ENCODE measurements around the gene COTL1. TPM values are rescaled to one million over a fixed set of nuclear protein-coding genes. Genes with fewer than 3 reads are reported as not detected.

Gene COTL1
- total RNA-seq, 1 donor from 2014 or later = 11.0 TPM

- Histone ChIP-seq H3K9ac (ENCODE audit: low read depth in 1 of 3, low read length in 3 of 3) (no peak overlapping the region), H3K9me3 (ENCODE audit: control insufficient read depth in 3 of 3, low read length in 3 of 3) (no peaks in the 10 kb centered on the region), H3K27me3 (ENCODE audit: control insufficient read depth in 3 of 3, insufficient read depth in 3 of 3, low read length in 3 of 3) (peaks cover 0 to 8% (median 5%) of the 10 kb centered on the region in 3 donors), H3K27ac (ENCODE audit: low read depth, low read length) (no peak overlapping the region), H3K36me3 (ENCODE audit: control insufficient read depth in 3 of 3, insufficient read depth in 3 of 3, low read length in 3 of 3) (no peaks in the 10 kb centered on the region), H3K4me3 (ENCODE audit: low read length in 3 of 3) (no peak overlapping the region), H3K4me1 (ENCODE audit: control insufficient read depth in 3 of 3, insufficient read depth in 3 of 3, low read length in 3 of 3) (peaks cover 0 to 6% (median 4%) of the 10 kb centered on the region in 3 donors)
Measured at GRCh38 chr16:84608282-84608681, 9.6 kb downstream of the COTL1 start.

- Histone ChIP-seq H3K27ac (ENCODE audit: low read depth, low read length) (no peak overlapping the region), H3K4me1 (ENCODE audit: control insufficient read depth in 3 of 3, insufficient read depth in 3 of 3, low read length in 3 of 3) (peaks cover 4 to 11% (median 10%) of the 10 kb centered on the region in 3 donors)
Measured at GRCh38 chr16:84607694-84608093, 10.2 kb downstream of the COTL1 start.

DNA sequence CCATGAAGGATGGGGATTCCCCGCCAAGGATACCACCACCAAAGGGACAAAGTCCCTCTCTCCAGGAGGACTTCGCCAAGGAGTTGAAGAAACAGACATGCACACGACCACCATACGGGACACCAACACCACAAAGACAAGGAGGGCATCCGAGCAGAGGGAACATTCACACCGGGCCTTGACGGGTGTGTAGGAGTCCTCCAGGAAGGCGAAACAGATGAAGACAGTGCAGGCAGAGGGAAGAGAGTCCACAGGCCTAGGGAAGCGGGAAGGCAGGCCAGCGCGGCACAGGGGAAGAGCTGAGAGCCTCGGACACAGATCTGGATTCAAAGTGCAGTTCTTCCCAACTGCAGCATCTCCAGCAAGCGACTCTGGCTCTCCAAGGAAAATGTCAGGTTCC, 10.8 kb downstream of the COTL1 start:
- Histone ChIP-seq H3K9ac (ENCODE audit: low read depth in 1 of 3, low read length in 3 of 3) (no peak overlapping the region), H3K27ac (ENCODE audit: low read depth, low read length) (no peak overlapping the region), H3K36me3 (ENCODE audit: control insufficient read depth in 3 of 3, insufficient read depth in 3 of 3, low read length in 3 of 3) (no peaks in the 10 kb centered on the region), H3K4me3 (ENCODE audit: low read length in 3 of 3) (no peak overlapping the region), H3K9me3 (ENCODE audit: control insufficient read depth in 3 of 3, low read length in 3 of 3) (no peaks in the 10 kb centered on the region), H3K27me3 (ENCODE audit: control insufficient read depth in 3 of 3, insufficient read depth in 3 of 3, low read length in 3 of 3) (peaks cover 0 to 8% (median 2%) of the 10 kb centered on the region in 3 donors), H3K4me1 (ENCODE audit: control insufficient read depth in 3 of 3, insufficient read depth in 3 of 3, low read length in 3 of 3) (peaks cover 5 to 12% (median 10%) of the 10 kb centered on the region in 3 donors)

More at GRCh38 chr16:84607694-84608093, 10.2 kb downstream of the COTL1 start:
- Histone ChIP-seq H3K27me3 (ENCODE audit: control insufficient read depth in 3 of 3, insufficient read depth in 3 of 3, low read length in 3 of 3) (peaks cover 0 to 8% (median 4%) of the 10 kb centered on the region in 3 donors), H3K9ac (ENCODE audit: low read depth in 1 of 3, low read length in 3 of 3) (no peak overlapping the region), H3K36me3 (ENCODE audit: control insufficient read depth in 3 of 3, insufficient read depth in 3 of 3, low read length in 3 of 3) (no peaks in the 10 kb centered on the region), H3K9me3 (ENCODE audit: control insufficient read depth in 3 of 3, low read length in 3 of 3) (no peaks in the 10 kb centered on the region), H3K4me3 (ENCODE audit: low read length in 3 of 3) (no peak overlapping the region)

DNA sequence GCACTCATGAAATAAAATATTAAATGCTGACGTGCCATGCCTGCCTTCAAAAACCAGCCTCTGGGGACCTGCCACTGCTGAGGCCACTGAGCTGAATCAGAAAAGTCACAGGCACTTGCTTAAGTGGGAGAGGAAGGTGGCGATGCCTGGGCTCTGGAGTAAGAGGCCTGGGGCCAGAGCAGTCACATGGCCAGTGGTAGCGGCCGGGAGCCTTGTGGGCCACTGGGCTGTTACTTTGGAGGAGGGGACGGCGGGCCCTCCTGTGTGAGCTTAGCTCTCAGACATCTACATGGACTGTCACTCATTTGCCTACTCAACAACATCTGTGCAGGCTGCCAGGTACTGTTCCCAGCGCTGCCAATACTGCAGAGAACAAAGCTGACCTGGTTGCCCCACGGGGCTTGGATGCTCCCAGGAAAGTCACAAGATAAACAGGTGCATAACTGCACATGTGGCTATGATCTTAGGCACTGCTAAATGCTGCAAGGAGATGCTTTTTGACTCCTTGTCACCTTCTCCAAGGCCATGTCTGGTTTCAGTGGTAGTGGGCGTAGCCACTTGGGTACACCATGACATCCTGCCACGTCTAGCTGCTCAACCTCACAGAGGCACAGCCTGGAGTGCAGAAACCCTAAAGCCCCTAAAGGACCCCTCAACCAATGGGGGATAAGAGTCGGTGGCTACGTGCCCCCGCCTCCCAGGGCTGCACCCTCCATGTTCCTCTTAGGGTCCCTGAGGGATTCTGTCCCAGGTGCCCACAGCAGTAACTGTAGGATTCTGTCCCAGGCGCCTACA, 11.6 kb downstream of the COTL1 start:
- H3K27ac ChIP-seq (ENCODE audit: low read depth, low read length) = no peak overlapping the region
- H3K4me1 ChIP-seq (ENCODE audit: control insufficient read depth in 3 of 3, insufficient read depth in 3 of 3, low read length in 3 of 3) = peaks cover 5 to 12% (median 10%) of the 10 kb centered on the region in 3 donors

GRCh38 chr16:84605339-84605848, 12.5 kb downstream of the COTL1 start:
- Histone ChIP-seq H3K9me3 (ENCODE audit: control insufficient read depth in 3 of 3, low read length in 3 of 3) (no peaks in the 10 kb centered on the region), H3K27ac (ENCODE audit: low read depth, low read length) (no peak overlapping the region), H3K36me3 (ENCODE audit: control insufficient read depth in 3 of 3, insufficient read depth in 3 of 3, low read length in 3 of 3) (no peaks in the 10 kb centered on the region), H3K9ac (ENCODE audit: low read depth in 1 of 3, low read length in 3 of 3) (no peak overlapping the region), H3K4me1 (ENCODE audit: control insufficient read depth in 3 of 3, insufficient read depth in 3 of 3, low read length in 3 of 3) (peaks cover 5 to 14% (median 12%) of the 10 kb centered on the region in 3 donors), H3K27me3 (ENCODE audit: control insufficient read depth in 3 of 3, insufficient read depth in 3 of 3, low read length in 3 of 3) (peaks cover 0 to 4% (median 0%) of the 10 kb centered on the region in 3 donors), H3K4me3 (ENCODE audit: low read length in 3 of 3) (no peak overlapping the region)

More for the DNA sequence above, 11.6 kb downstream of the COTL1 start:
- Histone ChIP-seq H3K9ac (ENCODE audit: low read depth in 1 of 3, low read length in 3 of 3) (no peak overlapping the region), H3K4me3 (ENCODE audit: low read length in 3 of 3) (no peak overlapping the region), H3K36me3 (ENCODE audit: control insufficient read depth in 3 of 3, insufficient read depth in 3 of 3, low read length in 3 of 3) (no peaks in the 10 kb centered on the region), H3K27me3 (ENCODE audit: control insufficient read depth in 3 of 3, insufficient read depth in 3 of 3, low read length in 3 of 3) (peaks cover 0 to 4% (median 0%) of the 10 kb centered on the region in 3 donors), H3K9me3 (ENCODE audit: control insufficient read depth in 3 of 3, low read length in 3 of 3) (no peaks in the 10 kb centered on the region)

GRCh38 chr16:84604477-84605013, 13.3 kb downstream of the COTL1 start:
- Histone ChIP-seq H3K4me3 (ENCODE audit: low read length in 3 of 3) (no peak overlapping the region), H3K9me3 (ENCODE audit: control insufficient read depth in 3 of 3, low read length in 3 of 3) (no peaks in the 10 kb centered on the region), H3K36me3 (ENCODE audit: control insufficient read depth in 3 of 3, insufficient read depth in 3 of 3, low read length in 3 of 3) (no peaks in the 10 kb centered on the region), H3K27ac (ENCODE audit: low read depth, low read length) (no peak overlapping the region), H3K9ac (ENCODE audit: low read depth in 1 of 3, low read length in 3 of 3) (no peak overlapping the region), H3K27me3 (ENCODE audit: control insufficient read depth in 3 of 3, insufficient read depth in 3 of 3, low read length in 3 of 3) (peaks cover 0 to 4% (median 0%) of the 10 kb centered on the region in 3 donors), H3K4me1 (ENCODE audit: control insufficient read depth in 3 of 3, insufficient read depth in 3 of 3, low read length in 3 of 3) (peaks cover 9 to 17% (median 16%) of the 10 kb centered on the region in 3 donors)

- Histone ChIP-seq H3K27ac (ENCODE audit: low read depth, low read length) (no peak overlapping the region), H3K27me3 (ENCODE audit: control insufficient read depth in 3 of 3, insufficient read depth in 3 of 3, low read length in 3 of 3) (no peaks in the 10 kb centered on the region), H3K4me3 (ENCODE audit: low read length in 3 of 3) (no peak overlapping the region), H3K36me3 (ENCODE audit: control insufficient read depth in 3 of 3, insufficient read depth in 3 of 3, low read length in 3 of 3) (no peaks in the 10 kb centered on the region), H3K4me1 (ENCODE audit: control insufficient read depth in 3 of 3, insufficient read depth in 3 of 3, low read length in 3 of 3) (peaks cover 12 to 19% (median 19%) of the 10 kb centered on the region in 3 donors), H3K9me3 (ENCODE audit: control insufficient read depth in 3 of 3, low read length in 3 of 3) (no peaks in the 10 kb centered on the region), H3K9ac (ENCODE audit: low read depth in 1 of 3, low read length in 3 of 3) (no peak overlapping the region)
Measured at GRCh38 chr16:84603940-84604339, 13.9 kb downstream of the COTL1 start.

DNA sequence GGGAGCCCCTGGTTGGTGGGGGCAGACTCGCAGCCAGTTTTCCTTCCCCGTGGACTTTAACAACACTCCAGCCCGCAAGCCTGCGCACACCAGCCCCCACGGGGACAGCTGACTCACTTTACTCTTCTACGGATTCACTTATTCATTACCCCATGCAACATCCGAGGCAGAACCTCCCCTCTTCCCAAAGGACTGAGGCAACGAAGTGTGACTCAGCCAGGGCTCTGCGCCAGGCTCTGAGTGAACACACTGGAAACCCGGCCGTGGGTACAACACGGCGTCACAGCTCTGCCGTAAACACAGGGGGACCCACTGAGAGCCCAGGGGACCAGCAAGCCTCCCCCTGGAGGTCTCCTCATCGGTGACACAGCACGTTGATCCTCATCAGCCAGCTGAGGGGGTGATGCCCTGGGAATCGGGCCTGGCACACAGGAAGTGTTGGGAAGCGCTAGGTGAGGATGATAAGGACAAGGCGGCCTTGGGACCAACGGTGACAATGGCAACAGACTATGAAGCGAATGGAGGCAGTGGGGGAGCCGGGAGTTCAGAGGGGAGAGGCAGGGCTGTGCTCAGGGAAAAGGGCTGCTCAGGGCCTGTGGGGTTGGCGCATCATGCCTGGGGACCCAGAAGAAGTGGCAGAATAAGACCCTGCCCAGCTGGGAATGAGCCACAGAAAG, 14.6 kb downstream of the COTL1 start:
- Histone ChIP-seq H3K27ac (ENCODE audit: low read depth, low read length) (peak overlapping the region; percentile 41), H3K4me3 (ENCODE audit: low read length in 3 of 3) (peak overlapping the region in 1 of 3 donors; percentile 22), H3K27me3 (ENCODE audit: control insufficient read depth in 3 of 3, insufficient read depth in 3 of 3, low read length in 3 of 3) (no peaks in the 10 kb centered on the region), H3K9me3 (ENCODE audit: control insufficient read depth in 3 of 3, low read length in 3 of 3) (no peaks in the 10 kb centered on the region), H3K36me3 (ENCODE audit: control insufficient read depth in 3 of 3, insufficient read depth in 3 of 3, low read length in 3 of 3) (no peaks in the 10 kb centered on the region), H3K4me1 (ENCODE audit: control insufficient read depth in 3 of 3, insufficient read depth in 3 of 3, low read length in 3 of 3) (peaks cover 12 to 19% (median 19%) of the 10 kb centered on the region in 3 donors), H3K9ac (ENCODE audit: low read depth in 1 of 3, low read length in 3 of 3) (no peak overlapping the region)

DNA sequence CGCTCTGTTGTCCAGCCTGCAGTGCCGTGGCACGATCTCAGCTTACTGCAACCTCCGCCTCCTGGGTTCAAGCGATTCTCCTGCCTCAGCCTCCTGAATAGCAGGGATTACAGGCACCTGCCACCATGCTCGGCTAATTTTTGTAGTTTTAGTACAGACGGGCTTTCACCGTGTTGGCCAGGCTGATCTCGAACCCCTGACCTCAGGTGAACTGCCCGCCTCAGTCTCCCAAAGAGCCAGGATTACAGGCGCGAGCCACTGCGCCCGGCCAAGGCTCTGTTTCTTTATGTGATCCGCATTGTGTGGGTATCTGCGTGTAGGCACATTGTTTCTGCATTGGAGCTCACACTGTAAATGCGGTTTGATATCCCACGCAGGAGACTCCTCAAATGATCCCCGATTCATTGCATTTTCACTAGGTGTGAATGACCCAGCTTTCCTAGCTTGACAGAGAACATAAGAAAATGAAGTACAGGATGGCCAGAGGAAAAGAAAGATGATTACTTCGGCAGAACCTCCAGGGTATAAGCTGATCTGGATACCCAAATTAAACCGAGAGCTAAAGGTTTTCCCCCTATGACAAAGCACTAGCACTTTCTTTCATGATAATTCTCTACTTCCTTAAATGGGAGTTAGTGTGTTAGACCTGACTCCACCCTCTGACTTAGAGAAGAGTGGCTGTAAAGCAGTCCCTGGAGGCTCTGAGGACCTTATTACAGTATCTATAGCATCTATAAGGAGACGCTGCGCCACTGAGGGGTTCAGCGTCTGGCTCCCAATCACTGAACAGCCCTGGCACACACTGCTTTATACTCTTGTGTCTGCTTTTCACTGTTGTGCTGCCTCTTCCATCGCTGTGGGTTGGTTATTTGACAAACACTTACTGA, 17.3 kb downstream of the COTL1 start:
- Histone ChIP-seq H3K27ac (ENCODE audit: low read depth, low read length) (no peak overlapping the region), H3K27me3 (ENCODE audit: control insufficient read depth in 3 of 3, insufficient read depth in 3 of 3, low read length in 3 of 3) (peaks cover 0 to 8% (median 0%) of the 10 kb centered on the region in 3 donors), H3K4me3 (ENCODE audit: low read length in 3 of 3) (no peak overlapping the region)

More for the DNA sequence above, 17.3 kb downstream of the COTL1 start:
- Histone ChIP-seq H3K9me3 (ENCODE audit: control insufficient read depth in 3 of 3, low read length in 3 of 3) (no peaks in the 10 kb centered on the region), H3K4me1 (ENCODE audit: control insufficient read depth in 3 of 3, insufficient read depth in 3 of 3, low read length in 3 of 3) (peaks cover 16 to 31% (median 19%) of the 10 kb centered on the region in 3 donors), H3K9ac (ENCODE audit: low read depth in 1 of 3, low read length in 3 of 3) (no peak overlapping the region), H3K36me3 (ENCODE audit: control insufficient read depth in 3 of 3, insufficient read depth in 3 of 3, low read length in 3 of 3) (no peaks in the 10 kb centered on the region)

Data from skeletal muscle tissue (tissue), 4 donors.